Measurements from ENCODE around the gene GLRA1. TPM values are rescaled to one million over a fixed set of nuclear protein-coding genes. Genes with fewer than 3 reads are reported as not detected.
"Not testable (repeated sequence)": the region's sequence is repeated elsewhere in the genome, so short reads cannot be mapped to it uniquely, and the experiment has no call there.

The GLRA1 gene
- total RNA-seq, 1 donor from 2014 or later = not detected

DNA sequence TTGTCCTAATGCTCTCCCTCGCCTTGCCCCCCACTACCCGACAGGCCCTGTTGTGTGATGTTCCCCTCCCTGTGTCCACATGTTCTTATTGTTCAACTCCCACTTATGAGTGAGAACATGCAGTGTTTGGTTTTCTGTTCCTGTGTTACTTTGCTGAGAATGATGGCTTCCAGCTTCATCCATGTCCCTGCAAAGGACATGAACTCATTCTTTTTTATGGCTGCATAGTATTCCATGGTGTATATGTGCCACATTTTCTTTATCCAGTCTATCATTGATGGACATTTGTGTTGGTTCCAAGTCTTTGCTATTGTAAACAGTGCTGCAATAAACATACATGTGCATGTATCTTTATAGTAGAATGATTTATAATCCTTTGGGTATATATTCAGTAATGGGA is 31.2 kb downstream of the GLRA1 start:
- not testable (repeated sequence) for H3K9me3 ChIP-seq (ENCODE audit: control insufficient read depth in 3 of 3, low read length in 3 of 3); H3K9ac ChIP-seq (ENCODE audit: low read depth in 1 of 3, low read length in 3 of 3); H3K4me3 ChIP-seq (ENCODE audit: low read length in 3 of 3); H3K36me3 ChIP-seq (ENCODE audit: control insufficient read depth in 3 of 3, insufficient read depth in 3 of 3, low read length in 3 of 3); H3K4me1 ChIP-seq (ENCODE audit: control insufficient read depth in 3 of 3, insufficient read depth in 3 of 3, low read length in 3 of 3); H3K27me3 ChIP-seq (ENCODE audit: control insufficient read depth in 3 of 3, insufficient read depth in 3 of 3, low read length in 3 of 3); H3K27ac ChIP-seq (ENCODE audit: low read depth, low read length)

DNA sequence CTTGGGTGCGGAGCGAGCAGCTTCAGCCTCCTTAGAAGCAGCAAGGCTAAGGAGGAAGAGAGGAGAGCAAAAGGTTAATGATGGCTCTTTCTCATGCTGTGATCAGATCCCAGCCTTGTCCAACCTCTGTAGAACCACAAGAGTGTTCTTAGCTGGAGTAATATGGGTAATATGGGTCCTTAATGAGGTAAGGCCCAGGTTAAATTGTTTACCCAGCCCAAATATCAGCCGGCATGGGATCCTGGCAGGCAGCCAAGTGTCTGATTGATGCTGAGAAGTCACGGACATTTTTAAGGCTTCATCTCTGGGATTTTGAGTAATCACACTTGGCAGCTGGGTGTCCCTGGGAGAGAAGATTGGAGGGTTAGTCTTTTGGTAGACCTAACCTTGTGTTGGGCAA is 32.3 kb downstream of the GLRA1 start:
- Histone ChIP-seq H3K27ac (ENCODE audit: low read depth, low read length) (no peak overlapping the region), H3K4me3 (ENCODE audit: low read length in 3 of 3) (no peak overlapping the region), H3K9me3 (ENCODE audit: control insufficient read depth in 3 of 3, low read length in 3 of 3) (no peaks in the 10 kb centered on the region), H3K27me3 (ENCODE audit: control insufficient read depth in 3 of 3, insufficient read depth in 3 of 3, low read length in 3 of 3) (no peaks in the 10 kb centered on the region), H3K9ac (ENCODE audit: low read depth in 1 of 3, low read length in 3 of 3) (no peak overlapping the region), H3K4me1 (ENCODE audit: control insufficient read depth in 3 of 3, insufficient read depth in 3 of 3, low read length in 3 of 3) (no peaks in the 10 kb centered on the region), H3K36me3 (ENCODE audit: control insufficient read depth in 3 of 3, insufficient read depth in 3 of 3, low read length in 3 of 3) (no peaks in the 10 kb centered on the region)

DNA sequence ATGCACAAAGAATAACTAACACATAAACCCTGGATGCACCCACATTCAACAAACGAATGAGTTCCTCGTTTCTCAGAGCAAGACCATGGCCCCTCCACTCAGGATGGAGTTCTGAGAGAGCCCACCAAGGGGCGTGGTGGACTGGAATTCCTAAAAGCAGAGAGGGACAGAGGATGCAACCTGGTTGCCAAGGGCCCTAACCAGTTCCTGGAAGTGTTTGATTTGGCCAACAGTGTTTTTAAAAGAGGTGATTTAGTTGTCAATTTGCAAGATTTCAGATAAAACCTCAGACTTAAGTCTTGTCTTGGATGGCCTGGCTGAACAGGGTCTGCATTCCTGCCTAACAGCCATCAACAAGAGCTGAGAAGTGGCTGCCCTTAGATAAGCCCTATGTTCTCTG is 34.4 kb downstream of the GLRA1 start:
- Histone ChIP-seq H3K9me3 (ENCODE audit: control insufficient read depth in 3 of 3, low read length in 3 of 3) (no peaks in the 10 kb centered on the region), H3K4me1 (ENCODE audit: control insufficient read depth in 3 of 3, insufficient read depth in 3 of 3, low read length in 3 of 3) (no peaks in the 10 kb centered on the region), H3K4me3 (ENCODE audit: low read length in 3 of 3) (no peak overlapping the region), H3K36me3 (ENCODE audit: control insufficient read depth in 3 of 3, insufficient read depth in 3 of 3, low read length in 3 of 3) (no peaks in the 10 kb centered on the region), H3K27me3 (ENCODE audit: control insufficient read depth in 3 of 3, insufficient read depth in 3 of 3, low read length in 3 of 3) (no peaks in the 10 kb centered on the region), H3K9ac (ENCODE audit: low read depth in 1 of 3, low read length in 3 of 3) (no peak overlapping the region), H3K27ac (ENCODE audit: low read depth, low read length) (no peak overlapping the region)

DNA sequence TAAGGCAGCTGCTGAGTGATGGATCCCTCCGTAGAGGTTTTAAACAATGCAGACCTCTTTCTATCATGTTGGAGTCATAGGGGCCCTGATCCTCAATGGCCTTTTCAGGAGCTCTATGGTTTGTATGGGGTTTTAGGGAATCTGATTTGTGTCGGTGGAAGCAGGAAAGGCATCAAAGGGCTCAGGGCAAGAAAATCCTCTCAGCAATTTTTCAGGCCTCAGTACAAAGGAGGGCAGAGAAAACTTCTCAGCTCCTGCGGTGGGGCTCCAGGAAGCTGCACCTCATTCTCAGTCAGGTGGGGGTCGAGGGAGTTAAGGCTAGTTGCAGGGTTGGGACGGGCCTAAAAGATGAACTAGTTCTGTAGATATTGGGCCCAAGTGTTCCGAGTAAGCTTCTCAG is 35.0 kb downstream of the GLRA1 start:
- no peak overlapping the region for H3K27ac ChIP-seq (ENCODE audit: low read depth, low read length)

DNA sequence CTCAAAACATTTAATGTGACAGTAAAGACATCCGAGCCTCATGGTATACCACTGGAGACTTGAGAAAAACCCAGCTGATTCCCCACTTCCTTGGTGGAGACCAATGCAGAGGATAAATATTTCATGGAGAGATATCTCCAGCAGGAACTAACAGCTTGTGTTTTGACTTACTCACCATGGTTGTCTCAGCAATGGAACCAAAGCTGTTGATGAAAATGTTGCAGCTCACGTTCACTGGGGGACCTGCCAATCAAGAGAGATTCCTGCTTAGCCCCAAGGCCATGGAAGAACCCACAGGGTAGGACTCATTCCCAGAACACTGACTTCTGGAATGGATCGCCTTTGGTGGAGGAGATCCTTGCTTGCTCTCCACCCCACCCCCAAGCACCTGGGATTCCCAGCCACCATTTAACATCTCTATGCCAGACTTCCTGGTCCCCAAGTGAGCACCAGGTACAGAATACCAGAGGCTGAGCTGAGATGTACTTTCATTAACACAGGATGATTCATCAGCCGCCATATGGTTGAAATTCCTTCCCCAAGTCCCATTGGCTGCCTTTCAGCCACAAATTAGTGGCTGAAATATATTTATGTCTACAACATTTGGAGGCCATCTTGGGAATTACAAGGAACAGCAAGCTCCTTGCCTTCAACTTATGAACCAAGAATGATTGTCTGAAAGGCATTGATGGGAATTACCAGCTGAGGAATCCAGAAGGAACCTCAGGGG is 37.9 kb downstream of the GLRA1 start:
- Histone ChIP-seq H3K27ac (ENCODE audit: low read depth, low read length) (no peak overlapping the region), H3K27me3 (ENCODE audit: control insufficient read depth in 3 of 3, insufficient read depth in 3 of 3, low read length in 3 of 3) (no peaks in the 10 kb centered on the region), H3K36me3 (ENCODE audit: control insufficient read depth in 3 of 3, insufficient read depth in 3 of 3, low read length in 3 of 3) (no peaks in the 10 kb centered on the region), H3K4me3 (ENCODE audit: low read length in 3 of 3) (no peak overlapping the region), H3K9ac (ENCODE audit: low read depth in 1 of 3, low read length in 3 of 3) (no peak overlapping the region), H3K4me1 (ENCODE audit: control insufficient read depth in 3 of 3, insufficient read depth in 3 of 3, low read length in 3 of 3) (no peaks in the 10 kb centered on the region), H3K9me3 (ENCODE audit: control insufficient read depth in 3 of 3, low read length in 3 of 3) (no peaks in the 10 kb centered on the region)

More for the DNA sequence above, 35.0 kb downstream of the GLRA1 start:
- no peaks in the 10 kb centered on the region for H3K36me3 ChIP-seq (ENCODE audit: control insufficient read depth in 3 of 3, insufficient read depth in 3 of 3, low read length in 3 of 3)
- no peak overlapping the region for H3K4me3 ChIP-seq (ENCODE audit: low read length in 3 of 3)
- H3K9me3 ChIP-seq (ENCODE audit: control insufficient read depth in 3 of 3, low read length in 3 of 3) = no peaks in the 10 kb centered on the region
- H3K27me3 ChIP-seq (ENCODE audit: control insufficient read depth in 3 of 3, insufficient read depth in 3 of 3, low read length in 3 of 3) = no peaks in the 10 kb centered on the region
- H3K9ac ChIP-seq (ENCODE audit: low read depth in 1 of 3, low read length in 3 of 3) = no peak overlapping the region
- H3K4me1 ChIP-seq (ENCODE audit: control insufficient read depth in 3 of 3, insufficient read depth in 3 of 3, low read length in 3 of 3) = no peaks in the 10 kb centered on the region

DNA sequence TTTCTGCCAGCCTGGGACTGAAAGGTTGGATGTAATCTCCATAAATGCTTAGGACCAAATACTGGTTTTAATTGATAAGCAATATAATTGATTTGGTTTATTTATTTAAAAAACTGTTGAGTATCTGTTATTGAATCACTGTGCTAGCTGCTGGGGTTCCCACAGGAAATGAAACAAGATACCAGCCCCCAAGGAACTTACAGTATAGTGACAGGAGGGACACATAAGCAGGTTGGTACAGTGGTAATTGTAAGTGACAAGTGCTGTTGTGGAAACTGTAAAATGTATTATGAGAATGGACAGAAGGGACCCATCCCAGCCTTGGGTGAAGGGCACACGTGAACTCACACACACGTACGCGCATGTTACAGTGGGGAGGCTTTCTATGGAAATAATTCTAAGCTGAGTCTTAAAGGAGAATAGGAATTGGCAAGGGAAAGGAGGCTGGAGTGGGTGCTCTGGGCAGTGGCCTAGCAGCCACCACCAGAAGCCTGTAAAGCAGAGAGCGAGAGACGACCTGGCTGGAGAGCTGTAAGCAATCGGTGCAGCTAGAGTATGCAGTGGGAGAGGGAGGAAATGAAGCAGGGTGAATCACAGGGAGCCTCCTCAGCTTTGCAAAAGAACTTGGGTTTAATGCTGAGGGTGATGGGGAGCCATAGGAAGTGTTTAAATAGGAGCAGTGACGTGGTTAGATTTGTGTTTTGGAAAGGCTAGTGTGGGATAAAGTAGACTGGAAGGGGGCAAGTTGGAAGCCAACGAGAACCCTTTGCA is 39.3 kb downstream of the GLRA1 start:
- Histone ChIP-seq H3K36me3 (ENCODE audit: control insufficient read depth in 3 of 3, insufficient read depth in 3 of 3, low read length in 3 of 3) (no peaks in the 10 kb centered on the region), H3K27me3 (ENCODE audit: control insufficient read depth in 3 of 3, insufficient read depth in 3 of 3, low read length in 3 of 3) (no peaks in the 10 kb centered on the region), H3K4me3 (ENCODE audit: low read length in 3 of 3) (no peak overlapping the region), H3K27ac (ENCODE audit: low read depth, low read length) (no peak overlapping the region), H3K4me1 (ENCODE audit: control insufficient read depth in 3 of 3, insufficient read depth in 3 of 3, low read length in 3 of 3) (peaks cover 0 to 4% (median 0%) of the 10 kb centered on the region in 3 donors), H3K9ac (ENCODE audit: low read depth in 1 of 3, low read length in 3 of 3) (no peak overlapping the region), H3K9me3 (ENCODE audit: control insufficient read depth in 3 of 3, low read length in 3 of 3) (no peaks in the 10 kb centered on the region)

DNA sequence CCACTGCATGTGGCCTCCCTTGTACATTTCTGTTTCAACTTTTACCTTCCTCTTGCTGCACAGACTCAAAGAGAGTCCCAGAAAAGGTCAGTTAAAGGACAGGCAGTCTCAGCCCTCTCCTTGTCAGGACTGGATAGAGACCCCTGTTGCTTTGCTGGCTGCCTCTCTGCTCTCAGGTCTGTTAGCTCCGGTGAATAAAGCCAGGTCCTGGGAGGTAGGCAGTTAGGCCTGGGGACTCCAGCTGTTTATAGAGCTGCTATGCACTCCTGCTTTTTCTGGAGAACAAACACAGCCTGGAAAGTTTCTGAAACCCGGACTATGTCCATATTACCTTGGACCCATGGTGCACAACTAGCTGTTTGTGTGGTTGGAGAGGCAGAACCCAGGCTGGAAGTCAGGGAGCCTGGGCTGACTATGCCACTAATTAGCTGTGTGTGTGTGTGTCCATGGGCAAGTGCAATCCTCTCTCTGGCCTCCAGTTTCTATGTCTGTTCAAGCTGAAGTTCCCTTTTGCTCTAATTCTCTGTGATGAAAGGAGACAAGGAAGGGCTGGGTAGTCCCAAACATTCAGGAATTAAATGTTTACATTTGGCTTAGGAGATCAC is 42.9 kb downstream of the GLRA1 start:
- no peaks in the 10 kb centered on the region for H3K27me3 ChIP-seq (ENCODE audit: control insufficient read depth in 3 of 3, insufficient read depth in 3 of 3, low read length in 3 of 3)
- no peak overlapping the region for H3K27ac ChIP-seq (ENCODE audit: low read depth, low read length)
- peaks cover 0 to 12% (median 4%) of the 10 kb centered on the region in 3 donors for H3K4me1 ChIP-seq (ENCODE audit: control insufficient read depth in 3 of 3, insufficient read depth in 3 of 3, low read length in 3 of 3)
- no peaks in the 10 kb centered on the region for H3K9me3 ChIP-seq (ENCODE audit: control insufficient read depth in 3 of 3, low read length in 3 of 3)
- no peaks in the 10 kb centered on the region for H3K36me3 ChIP-seq (ENCODE audit: control insufficient read depth in 3 of 3, insufficient read depth in 3 of 3, low read length in 3 of 3)
- H3K4me3 ChIP-seq (ENCODE audit: low read length in 3 of 3) = no peak overlapping the region
- no peak overlapping the region for H3K9ac ChIP-seq (ENCODE audit: low read depth in 1 of 3, low read length in 3 of 3)

GRCh38 chr5:151880324-151880723 is 44.3 kb downstream of the GLRA1 start:
- H3K9me3 ChIP-seq (ENCODE audit: control insufficient read depth in 3 of 3, low read length in 3 of 3) = no peaks in the 10 kb centered on the region
- no peaks in the 10 kb centered on the region for H3K27me3 ChIP-seq (ENCODE audit: control insufficient read depth in 3 of 3, insufficient read depth in 3 of 3, low read length in 3 of 3)
- H3K9ac ChIP-seq (ENCODE audit: low read depth in 1 of 3, low read length in 3 of 3) = no peak overlapping the region
- peaks cover 0 to 12% (median 4%) of the 10 kb centered on the region in 3 donors for H3K4me1 ChIP-seq (ENCODE audit: control insufficient read depth in 3 of 3, insufficient read depth in 3 of 3, low read length in 3 of 3)
- no peak overlapping the region for H3K27ac ChIP-seq (ENCODE audit: low read depth, low read length)
- no peak overlapping the region for H3K4me3 ChIP-seq (ENCODE audit: low read length in 3 of 3)
- H3K36me3 ChIP-seq (ENCODE audit: control insufficient read depth in 3 of 3, insufficient read depth in 3 of 3, low read length in 3 of 3) = no peaks in the 10 kb centered on the region

DNA sequence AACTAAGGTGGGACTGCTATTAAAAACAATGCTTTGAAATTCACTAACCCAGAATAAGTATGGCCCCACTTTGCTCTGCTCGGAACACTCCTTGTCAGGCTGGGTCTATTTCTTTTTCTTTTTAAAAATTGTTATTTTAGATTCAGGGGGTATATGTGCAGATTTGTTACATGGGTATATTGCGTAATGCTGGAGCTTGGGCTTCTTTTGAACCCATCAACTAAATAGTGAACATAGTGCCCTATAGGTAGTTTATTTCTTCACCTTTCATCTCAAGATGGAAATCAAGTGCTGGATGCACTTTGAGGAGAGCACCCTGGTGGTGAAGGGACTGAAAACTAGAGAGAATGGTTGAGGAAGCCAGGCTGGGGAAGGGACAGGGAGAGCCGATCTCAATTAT is 51.0 kb downstream of the GLRA1 start:
- H3K27me3 ChIP-seq (ENCODE audit: control insufficient read depth in 3 of 3, insufficient read depth in 3 of 3, low read length in 3 of 3) = no peaks in the 10 kb centered on the region
- no peaks in the 10 kb centered on the region for H3K36me3 ChIP-seq (ENCODE audit: control insufficient read depth in 3 of 3, insufficient read depth in 3 of 3, low read length in 3 of 3)
- H3K4me1 ChIP-seq (ENCODE audit: control insufficient read depth in 3 of 3, insufficient read depth in 3 of 3, low read length in 3 of 3) = no peaks in the 10 kb centered on the region
- no peak overlapping the region for H3K9ac ChIP-seq (ENCODE audit: low read depth in 1 of 3, low read length in 3 of 3)
- H3K4me3 ChIP-seq (ENCODE audit: low read length in 3 of 3) = no peak overlapping the region
- H3K9me3 ChIP-seq (ENCODE audit: control insufficient read depth in 3 of 3, low read length in 3 of 3) = no peaks in the 10 kb centered on the region
- H3K27ac ChIP-seq (ENCODE audit: low read depth, low read length) = no peak overlapping the region

DNA sequence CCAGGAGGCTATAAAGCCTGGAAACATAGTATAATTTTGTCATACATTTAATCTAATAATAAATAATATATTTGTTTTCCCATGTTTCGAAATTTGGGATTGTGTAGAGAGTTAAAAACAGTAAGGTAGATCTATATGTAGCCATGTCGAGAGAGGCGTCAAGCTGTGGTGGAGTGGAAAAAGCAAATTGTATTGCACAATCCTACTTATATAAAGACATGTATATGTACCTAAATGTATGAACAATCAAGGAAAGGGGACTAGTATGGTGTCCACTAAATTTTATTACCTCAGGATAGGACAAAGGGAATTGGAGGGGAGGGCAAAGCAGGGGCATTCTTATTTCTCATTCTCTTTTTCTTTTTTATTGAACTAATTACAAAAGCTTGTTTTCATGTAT is 52.0 kb downstream of the GLRA1 start:
- no peaks in the 10 kb centered on the region for H3K9me3 ChIP-seq (ENCODE audit: control insufficient read depth in 3 of 3, low read length in 3 of 3)
- no peak overlapping the region for H3K9ac ChIP-seq (ENCODE audit: low read depth in 1 of 3, low read length in 3 of 3)

More for the DNA sequence above, 52.0 kb downstream of the GLRA1 start:
- Histone ChIP-seq H3K27ac (ENCODE audit: low read depth, low read length) (no peak overlapping the region), H3K4me3 (ENCODE audit: low read length in 3 of 3) (no peak overlapping the region), H3K4me1 (ENCODE audit: control insufficient read depth in 3 of 3, insufficient read depth in 3 of 3, low read length in 3 of 3) (no peaks in the 10 kb centered on the region), H3K36me3 (ENCODE audit: control insufficient read depth in 3 of 3, insufficient read depth in 3 of 3, low read length in 3 of 3) (no peaks in the 10 kb centered on the region), H3K27me3 (ENCODE audit: control insufficient read depth in 3 of 3, insufficient read depth in 3 of 3, low read length in 3 of 3) (no peaks in the 10 kb centered on the region)

Data from skeletal muscle tissue (tissue), 4 donors.